ENCODE data around the gene NAV3.

The NAV3 gene

GRCh38 chr12:78260976-78261375 is 430.3 kb downstream of the NAV3 start:
- Histone ChIP-seq H3K4me1 (no peaks in the 10 kb centered on the region), H3K9me3 (peaks cover 0 to 9% (median 0%) of the 10 kb centered on the region in 3 donors), H3K36me3 (no peaks in the 10 kb centered on the region), H3K4me3 (no peak overlapping the region), H3K27me3 (no peaks in the 10 kb centered on the region), H3K27ac (no peak overlapping the region)
- intact Hi-C loops (cut with DNase I; ENCODE audit: low total_unique reads) = no loop called here
- no peak for DNase-seq
- no peak for TF ChIP-seq CTCF (IDR thresholded peaks at IDR 0.05)

DNA sequence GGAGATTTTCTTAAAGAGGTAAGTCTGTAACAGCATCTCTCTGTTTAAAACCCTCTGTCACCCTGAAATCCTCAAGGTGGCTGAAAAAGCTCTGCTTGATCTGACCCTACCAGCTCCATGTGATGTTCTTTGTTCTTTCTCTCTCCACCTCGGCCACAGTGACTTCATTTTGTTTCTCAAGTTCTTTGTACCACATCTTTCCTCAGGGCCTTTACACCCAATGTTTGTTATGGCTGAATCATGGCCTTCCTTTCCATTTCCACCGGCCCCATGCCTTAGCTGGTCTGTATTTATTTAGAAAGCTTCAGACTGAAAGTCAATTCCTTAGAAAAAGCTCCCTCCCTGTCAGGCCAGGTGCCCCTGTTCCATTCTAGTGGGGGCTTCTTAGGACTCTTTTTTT is 431.2 kb downstream of the NAV3 start:
- intact Hi-C loops (cut with DNase I; ENCODE audit: low total_unique reads) = no loop called here
- Histone ChIP-seq H3K9me3 (peaks cover 0 to 9% (median 0%) of the 10 kb centered on the region in 3 donors), H3K4me1 (no peaks in the 10 kb centered on the region), H3K27ac (no peak overlapping the region), H3K27me3 (no peaks in the 10 kb centered on the region), H3K4me3 (no peak overlapping the region), H3K36me3 (no peaks in the 10 kb centered on the region)
- no peak for TF ChIP-seq CTCF (IDR thresholded peaks at IDR 0.05)
- no peak for DNase-seq
